ENCODE results near the gene NOL9. TPM values are rescaled to one million over a fixed set of nuclear protein-coding genes. Genes with fewer than 3 reads are reported as not detected.

Gene NOL9
- total RNA-seq, 2 experiments from 2014 or later: 52.3 to 54.1 TPM

DNA sequence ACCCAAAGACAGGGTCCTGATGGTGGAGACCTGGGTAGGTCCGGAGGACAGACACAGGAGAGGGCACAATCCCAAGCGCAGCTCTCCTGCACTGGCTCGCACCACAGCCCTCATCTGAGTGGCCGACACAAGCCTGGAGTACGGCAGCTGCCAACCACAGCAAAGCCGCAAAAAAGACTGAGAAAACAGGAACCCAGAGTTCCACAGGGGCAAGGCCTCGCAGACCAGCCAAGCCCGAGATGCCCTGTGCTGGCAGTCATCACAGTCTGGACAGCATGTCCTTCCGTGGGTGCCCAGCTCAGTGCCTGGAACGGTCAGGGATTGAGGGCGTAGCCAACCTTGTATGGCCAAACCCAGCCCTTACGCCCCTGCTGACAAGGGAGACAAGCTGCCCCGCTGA, 36.9 kb upstream of the NOL9 start:
- Histone ChIP-seq H3K27me3 (ENCODE audit: control insufficient read depth in 1 of 2, insufficient read depth in 2 of 2, low read length in 2 of 2) (no peaks in the 10 kb centered on the region), H3K27ac (ENCODE audit: low read depth in 1 of 2, low read length in 2 of 2) (peak overlapping the region in 1 of 2 donors; percentile 35), H3K4me1 (ENCODE audit: insufficient read depth, low read length) (peaks cover 61% of the 10 kb centered on the region), H3K4me3 (ENCODE audit: low read length) (no peak overlapping the region), H3K9me3 (ENCODE audit: control insufficient read depth in 1 of 2, insufficient read depth in 1 of 2, low read length in 2 of 2) (no peaks in the 10 kb centered on the region), H3K36me3 (ENCODE audit: insufficient read depth, low read length) (peaks cover 79% of the 10 kb centered on the region)
- Mint-ChIP-seq H3K27me3 (no peaks in the 10 kb centered on the region), H3K4me1 (ENCODE audit: low read depth) (peaks cover 44% of the 10 kb centered on the region), H3K27ac (peak overlapping the region; percentile 65), H3K36me3 (ENCODE audit: low read depth) (peaks cover 56% of the 10 kb centered on the region), H3K4me3 (no peak overlapping the region), H3K9me3 (no peaks in the 10 kb centered on the region)
- no peak for TF ChIP-seq CTCF (IDR thresholded peaks at IDR 0.05)
- ChIA-PET POLR2A (interaction anchor here (0.6 to 1.7 kb wide), 2 partner anchors 10 to 392 kb away, joined by 4 to 17 read pairs; partner anchors contain the start of gene RPL22), CTCF (no interaction called here)
- ATAC-seq (ENCODE audit: poor library complexity): no peak
- peak in 2 of 14 experiments; percentile 34 to 41 for DNase-seq
- intact Hi-C loops (cut with DNase I, micrococcal nuclease): no loop called here

GRCh38 chr1:6590046-6590445, 35.7 kb upstream of the NOL9 start:
- Mint-ChIP-seq H3K4me3 (no peak overlapping the region), H3K36me3 (ENCODE audit: low read depth) (peaks cover 44% of the 10 kb centered on the region), H3K4me1 (ENCODE audit: low read depth) (peaks cover 35% of the 10 kb centered on the region), H3K9me3 (no peaks in the 10 kb centered on the region), H3K27me3 (no peaks in the 10 kb centered on the region), H3K27ac (peak overlapping the region; percentile 65)
- Histone ChIP-seq H3K4me3 (ENCODE audit: low read length) (no peak overlapping the region), H3K4me1 (ENCODE audit: insufficient read depth, low read length) (peaks cover 58% of the 10 kb centered on the region), H3K9me3 (ENCODE audit: control insufficient read depth in 1 of 2, insufficient read depth in 1 of 2, low read length in 2 of 2) (no peaks in the 10 kb centered on the region), H3K27ac (ENCODE audit: low read depth in 1 of 2, low read length in 2 of 2) (no peak overlapping the region), H3K36me3 (ENCODE audit: insufficient read depth, low read length) (peaks cover 71% of the 10 kb centered on the region), H3K27me3 (ENCODE audit: control insufficient read depth in 1 of 2, insufficient read depth in 2 of 2, low read length in 2 of 2) (no peaks in the 10 kb centered on the region)
- no peak for TF ChIP-seq CTCF (IDR thresholded peaks at IDR 0.05)
- intact Hi-C loops (cut with DNase I, micrococcal nuclease): no loop called here
- DNase-seq (peak in 1 of 14 experiments; percentile 8), ATAC-seq (ENCODE audit: poor library complexity) (no peak)
- ChIA-PET CTCF (no interaction called here), POLR2A (interaction anchor here (1.5 to 3.5 kb wide), 3 partner anchors 8 to 11 kb away, joined by 6 to 19 read pairs (median 7); partner anchors contain the start of gene ZBTB48)

GRCh38 chr1:6588893-6589520, 34.7 kb upstream of the NOL9 start:
- Mint-ChIP-seq H3K4me3 (no peak overlapping the region), H3K4me1 (ENCODE audit: low read depth) (peaks cover 38% of the 10 kb centered on the region), H3K36me3 (ENCODE audit: low read depth) (peaks cover 41% of the 10 kb centered on the region), H3K27me3 (no peaks in the 10 kb centered on the region), H3K9me3 (no peaks in the 10 kb centered on the region), H3K27ac (no peak overlapping the region)
- Histone ChIP-seq H3K4me1 (ENCODE audit: insufficient read depth, low read length) (peaks cover 60% of the 10 kb centered on the region), H3K27ac (ENCODE audit: low read depth in 1 of 2, low read length in 2 of 2) (no peak overlapping the region), H3K4me3 (ENCODE audit: low read length) (no peak overlapping the region), H3K27me3 (ENCODE audit: control insufficient read depth in 1 of 2, insufficient read depth in 2 of 2, low read length in 2 of 2) (no peaks in the 10 kb centered on the region), H3K36me3 (ENCODE audit: insufficient read depth, low read length) (peaks cover 62% of the 10 kb centered on the region), H3K9me3 (ENCODE audit: control insufficient read depth in 1 of 2, insufficient read depth in 1 of 2, low read length in 2 of 2) (no peaks in the 10 kb centered on the region)
- ATAC-seq (ENCODE audit: poor library complexity): no peak
- DNase-seq: peak in 1 of 14 experiments; percentile 20
- CTCF ChIA-PET: no interaction called here
- intact Hi-C loops (cut with DNase I, micrococcal nuclease): no loop called here
- TF ChIP-seq CTCF (IDR thresholded peaks at IDR 0.05): no peak
- POLR2A ChIA-PET: interaction anchor here (0.9 to 3.5 kb wide), 4 partner anchors 9 to 34 kb away, joined by 4 to 19 read pairs (median 6); partner anchors contain the start of genes NOL9 and ZBTB48
